Activated CD4-positive, alpha-beta memory T cell treated with anti-CD3 and anti-CD28 coated beads, Interleukin-2, amount 10 ng/mL, durations not matched to agents 7 days and 5 days (primary cell): ENCODE data around the gene WDR41. TPM values are rescaled to one million over a fixed set of nuclear protein-coding genes. Genes with fewer than 3 reads are reported as not detected.
"Not testable (repeated sequence)": the region's sequence is repeated elsewhere in the genome, so short reads cannot be mapped to it uniquely, and the experiment has no call there.

Experiments
- CTCF ChIA-PET: fragments of 350-600 bp; sonication (Branson Sonifier 250); formaldehyde crosslinking; loops from one replicate; lab custom pipeline; 2021; ENCODE audit warnings: antibody characterized with exemption, inconsistent platforms; lab: Charles Lee
- POLR2A ChIA-PET: fragments of 350-600 bp; sonication (Branson Sonifier 250); formaldehyde crosslinking; loops from one replicate; lab custom pipeline; 2021; ENCODE audit warnings: antibody characterized with exemption; lab: Charles Lee
- DNase-seq: peaks from one replicate; pipeline ENCODE4 v3.0.0-alpha.2; 2020
- H3K27ac Mint-ChIP-seq: one replicate; pipeline ENCODE4 v1.8.0; 2021; ENCODE audit warnings: mild to moderate bottlenecking, mixed read lengths
- H3K27me3 Mint-ChIP-seq: one replicate; pipeline ENCODE4 v1.8.0; 2021; ENCODE audit warnings: mixed read lengths
- H3K36me3 Mint-ChIP-seq: one replicate; pipeline ENCODE4 v1.8.0; 2021; ENCODE audit warnings: low read depth, mixed read lengths
- H3K4me1 Mint-ChIP-seq: one replicate; pipeline ENCODE4 v1.8.0; 2021; ENCODE audit warnings: mixed read lengths
- H3K4me3 Mint-ChIP-seq: one replicate; pipeline ENCODE4 v1.8.0; 2021; ENCODE audit warnings: mild to moderate bottlenecking, mixed read lengths
- H3K9me3 Mint-ChIP-seq: one replicate; pipeline ENCODE4 v1.8.0; 2021; ENCODE audit warnings: mixed read lengths
- total RNA-seq, 2 experiments: library from RNA; stranded (reverse); gene quantifications; one replicate each; pipeline ENCODE4 v1.2.3, GENCODE V29; 2021

The WDR41 gene
- total RNA-seq, 2 experiments from 2014 or later: 25.4 TPM

- ChIA-PET CTCF (no interaction called here), POLR2A (no interaction called here)
- Mint-ChIP-seq H3K36me3 (no peaks in the 10 kb centered on the region), H3K27me3 (peaks cover 2% of the 10 kb centered on the region), H3K4me3 (no peak overlapping the region), H3K4me1 (peaks cover 2% of the 10 kb centered on the region), H3K27ac (no peak overlapping the region), H3K9me3 (peaks cover 3% of the 10 kb centered on the region)
- DNase-seq: no peak
These were observed 97.9 kb downstream of the WDR41 start for GRCh38 chr5:77394064-77394715.

GRCh38 chr5:77391240-77391765 lies 100.8 kb downstream of the WDR41 start:
- POLR2A ChIA-PET: no interaction called here
- CTCF ChIA-PET: no interaction called here
- H3K4me3 Mint-ChIP-seq: no peak overlapping the region

DNA sequence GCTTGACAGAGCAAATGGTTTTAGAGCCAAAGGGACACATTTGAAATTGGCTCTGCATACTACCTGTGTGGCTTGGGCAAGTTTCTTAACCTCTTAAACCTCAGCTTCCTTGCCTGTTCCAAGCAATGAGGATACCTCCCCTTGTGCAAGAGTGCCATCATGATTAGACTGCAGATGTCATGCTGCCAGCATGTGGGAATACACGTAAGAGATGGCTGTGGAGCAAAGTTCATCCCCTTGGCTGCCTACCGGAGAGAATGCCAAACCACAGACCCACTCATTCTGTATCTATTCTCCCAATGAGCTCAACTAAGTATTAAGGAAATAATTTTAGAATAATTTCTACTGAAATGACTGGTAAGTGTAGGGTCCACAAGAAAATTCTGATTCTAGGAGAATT lies 101.3 kb downstream of the WDR41 start:
- no peaks in the 10 kb centered on the region for H3K4me1 Mint-ChIP-seq
- peaks cover 2% of the 10 kb centered on the region for H3K36me3 Mint-ChIP-seq
- ChIA-PET POLR2A (no interaction called here), CTCF (no interaction called here)
- H3K9me3 Mint-ChIP-seq: peaks cover 5% of the 10 kb centered on the region
- no peak overlapping the region for H3K4me3 Mint-ChIP-seq
- no peak for DNase-seq
- H3K27me3 Mint-ChIP-seq: peaks cover 2% of the 10 kb centered on the region
- no peak overlapping the region for H3K27ac Mint-ChIP-seq

More at GRCh38 chr5:77391240-77391765, 100.8 kb downstream of the WDR41 start:
- peaks cover 2% of the 10 kb centered on the region for H3K27me3 Mint-ChIP-seq
- H3K4me1 Mint-ChIP-seq: peaks cover 2% of the 10 kb centered on the region
- no peak for DNase-seq
- H3K36me3 Mint-ChIP-seq: peaks cover 2% of the 10 kb centered on the region
- peaks cover 5% of the 10 kb centered on the region for H3K9me3 Mint-ChIP-seq
- H3K27ac Mint-ChIP-seq: no peak overlapping the region

- Mint-ChIP-seq H3K9me3 (peaks cover 5% of the 10 kb centered on the region), H3K36me3 (peaks cover 2% of the 10 kb centered on the region), H3K4me1 (no peaks in the 10 kb centered on the region), H3K27me3 (peaks cover 2% of the 10 kb centered on the region), H3K27ac (no peak overlapping the region), H3K4me3 (no peak overlapping the region)
- ChIA-PET CTCF (no interaction called here), POLR2A (no interaction called here)
- DNase-seq: no peak
These were observed 101.9 kb downstream of the WDR41 start for GRCh38 chr5:77390221-77390620.

GRCh38 chr5:77389746-77390145 lies 102.4 kb downstream of the WDR41 start:
- H3K36me3 Mint-ChIP-seq: peaks cover 2% of the 10 kb centered on the region
- no peak overlapping the region for H3K27ac Mint-ChIP-seq
- H3K4me1 Mint-ChIP-seq: no peaks in the 10 kb centered on the region
- ChIA-PET POLR2A (no interaction called here), CTCF (no interaction called here)
- H3K27me3 Mint-ChIP-seq: peaks cover 2% of the 10 kb centered on the region
- H3K9me3 Mint-ChIP-seq: peaks cover 5% of the 10 kb centered on the region
- no peak for DNase-seq
- H3K4me3 Mint-ChIP-seq: no peak overlapping the region

DNA sequence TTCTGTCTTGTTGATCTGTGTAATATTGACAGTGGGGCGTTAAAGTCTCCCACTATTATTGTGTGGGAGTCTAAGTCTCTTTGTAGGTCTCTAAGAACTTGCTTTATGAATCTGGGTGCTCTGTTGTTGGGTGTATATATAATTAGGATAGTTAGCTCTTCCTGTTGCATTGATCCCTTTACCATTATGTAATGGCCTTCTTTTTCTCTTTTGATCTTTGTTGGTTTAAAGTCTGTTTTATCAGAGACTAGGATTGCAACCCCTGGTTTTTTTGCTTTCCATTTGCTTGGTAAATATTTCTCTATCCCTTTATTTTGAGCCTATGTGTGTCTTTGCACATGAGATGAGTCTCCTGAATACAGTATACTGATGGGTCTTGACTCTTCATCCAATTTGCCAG lies 105.8 kb downstream of the WDR41 start:
- POLR2A ChIA-PET, H3K9me3 Mint-ChIP-seq, H3K27ac Mint-ChIP-seq, CTCF ChIA-PET, H3K36me3 Mint-ChIP-seq, DNase-seq, H3K4me3 Mint-ChIP-seq, H3K27me3 Mint-ChIP-seq, H3K4me1 Mint-ChIP-seq: not testable (repeated sequence)

DNA sequence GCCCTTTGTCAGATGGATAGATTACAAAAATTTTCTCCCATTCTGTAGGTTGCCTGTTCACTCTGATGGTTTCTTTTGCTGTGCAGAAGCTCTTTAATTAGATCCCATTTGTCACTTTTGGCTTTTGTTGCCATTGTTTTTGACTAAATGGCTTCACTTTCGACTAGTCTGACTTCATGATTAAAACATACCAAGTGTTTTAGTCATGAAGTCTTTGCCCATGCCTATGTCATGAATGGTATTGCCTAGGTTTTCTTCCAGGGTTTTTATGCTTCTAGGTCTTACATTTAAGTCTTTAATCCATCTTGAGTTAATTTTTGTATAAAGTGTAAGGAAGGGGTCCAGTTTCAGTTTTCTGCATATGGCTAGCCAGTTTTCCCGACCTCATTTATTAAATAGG lies 108.8 kb downstream of the WDR41 start:
- H3K27ac Mint-ChIP-seq, CTCF ChIA-PET, POLR2A ChIA-PET, H3K27me3 Mint-ChIP-seq, H3K36me3 Mint-ChIP-seq, H3K9me3 Mint-ChIP-seq, H3K4me3 Mint-ChIP-seq, DNase-seq: not testable (repeated sequence)
- peaks cover 27% of the 10 kb centered on the region for H3K4me1 Mint-ChIP-seq

Other genes with a start within 250 kb of the WDR41 start
- not detected for gene OTP, start 146.4 kb upstream of the WDR41 start, total RNA-seq